ENCODE results near the gene TACC3. TPM values are rescaled to one million over a fixed set of nuclear protein-coding genes. Genes with fewer than 3 reads are reported as not detected.

Gene TACC3
- total RNA-seq, 1 experiment from 2014 or later: 156 TPM

DNA sequence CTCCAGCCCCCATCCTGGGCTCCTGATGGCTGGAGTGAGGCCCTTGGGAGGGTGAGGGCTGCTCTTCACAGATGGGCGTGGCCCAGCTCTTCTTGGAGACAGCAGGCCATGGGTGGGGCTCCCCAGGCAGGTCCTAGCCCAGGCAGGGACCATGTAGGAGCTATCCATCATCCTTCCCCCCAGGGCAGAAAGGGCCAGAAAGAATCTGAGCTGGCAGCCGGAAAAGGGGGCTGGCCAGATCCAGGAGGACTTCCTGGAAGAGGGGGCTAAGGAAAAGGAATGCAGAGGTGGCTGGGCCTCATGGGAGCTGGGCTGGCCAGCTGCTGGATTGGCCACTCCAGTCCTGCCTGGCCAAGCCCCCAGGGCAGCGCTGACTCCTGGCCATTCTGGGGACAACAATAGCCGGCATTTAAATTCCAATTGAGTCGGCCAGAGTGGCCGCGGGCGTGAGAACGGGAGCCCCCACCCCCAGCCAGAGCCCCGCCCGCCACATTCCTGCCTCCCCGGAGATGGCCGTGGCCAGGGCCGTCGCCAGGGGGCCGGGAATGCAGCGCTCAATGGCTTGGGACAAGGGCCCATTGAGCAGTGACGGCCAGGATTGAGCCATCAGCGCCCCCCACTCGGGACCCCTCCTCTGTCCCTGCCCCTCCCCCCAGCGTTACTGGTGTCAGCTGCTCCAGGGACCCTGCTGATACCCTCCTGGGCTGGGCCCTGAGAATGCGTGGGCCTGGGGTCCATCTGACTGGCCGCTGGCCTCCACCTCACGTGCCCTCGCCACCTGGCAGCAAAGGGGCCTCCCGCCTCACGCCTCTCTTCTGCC lies 56.7 kb downstream of the TACC3 start:
- WGBS (ENCODE audit: extremely low coverage, insufficient read length, low lambda C conversion rate): no CpG with 5 or more reads among the region's 27 CpGs
- H2BK12ac ChIP-seq (ENCODE audit: insufficient read length, low read depth, low read length): no peak overlapping the region
- H4K20me1 ChIP-seq (ENCODE audit: control insufficient read depth, insufficient read depth, insufficient read length): no peaks in the 10 kb centered on the region
- no peak overlapping the region for H4K8ac ChIP-seq (replicated peaks; ENCODE audit: insufficient read length, low read depth, low read length)
- no peak overlapping the region for H2AK5ac ChIP-seq (ENCODE audit: insufficient read length, low read length)
- no peak overlapping the region for H3K4me2 ChIP-seq (ENCODE audit: insufficient read depth, insufficient read length, low read length)
- no peak overlapping the region for H3K27ac ChIP-seq (ENCODE audit: insufficient read length, low read depth, low read length)
- H3K4ac ChIP-seq (ENCODE audit: low read depth, low read length): no peak overlapping the region; the same call in 1 of the 2 replicates
- H2BK5ac ChIP-seq (ENCODE audit: insufficient read length, low read length): no peak overlapping the region
- no peaks in the 10 kb centered on the region for H3K23me2 ChIP-seq (ENCODE audit: insufficient read length, low read depth, low read length, poor library complexity, severe bottlenecking)
- no peak overlapping the region for H2AFZ ChIP-seq (ENCODE audit: low read length)
- H3K56ac ChIP-seq (ENCODE audit: insufficient read length, low read depth, low read length): no peak overlapping the region
- H3K4me3 Mint-ChIP-seq: no peak overlapping the region
- no peak overlapping the region for H4K91ac ChIP-seq (ENCODE audit: insufficient read length, low read depth, low read length)
- H3K9me3 Mint-ChIP-seq: no peaks in the 10 kb centered on the region
- peak; percentile 97 for DNase-seq
- peak overlapping the region; percentile 14; the same call in 1 of the 2 replicates for H3K14ac ChIP-seq (ENCODE audit: insufficient read depth, low read length)
- no peak overlapping the region for H2BK20ac ChIP-seq (ENCODE audit: low read depth, low read length, poor library complexity, severe bottlenecking)
- no peaks in the 10 kb centered on the region for H3K79me2 ChIP-seq (ENCODE audit: insufficient read depth, low read length)
- H3K9me3 ChIP-seq (ENCODE audit: control insufficient read depth, low read depth, low read length): no peaks in the 10 kb centered on the region
- peaks cover 26 to 38% of the 10 kb centered on the region in 2 experiments for H3K4me1 Mint-ChIP-seq
- H3K4me1 ChIP-seq (ENCODE audit: insufficient read depth, low read length): peaks cover 2% of the 10 kb centered on the region; the same call in 1 of the 2 replicates
- H3K9ac ChIP-seq (ENCODE audit: extremely low read depth, insufficient read length, low read length): no peak overlapping the region
- H3K27me3 Mint-ChIP-seq (ENCODE audit: low read depth): peaks cover 2% of the 10 kb centered on the region
- H3K27ac Mint-ChIP-seq: peak overlapping the region in 1 of 3 experiments; percentile 87; a peak in 4 of 7 replicates
- H3K36me3 Mint-ChIP-seq (ENCODE audit: insufficient read depth in 1 of 3, low read depth in 3 of 3): no peaks in the 10 kb centered on the region
- TF ChIP-seq, protein P1, sequence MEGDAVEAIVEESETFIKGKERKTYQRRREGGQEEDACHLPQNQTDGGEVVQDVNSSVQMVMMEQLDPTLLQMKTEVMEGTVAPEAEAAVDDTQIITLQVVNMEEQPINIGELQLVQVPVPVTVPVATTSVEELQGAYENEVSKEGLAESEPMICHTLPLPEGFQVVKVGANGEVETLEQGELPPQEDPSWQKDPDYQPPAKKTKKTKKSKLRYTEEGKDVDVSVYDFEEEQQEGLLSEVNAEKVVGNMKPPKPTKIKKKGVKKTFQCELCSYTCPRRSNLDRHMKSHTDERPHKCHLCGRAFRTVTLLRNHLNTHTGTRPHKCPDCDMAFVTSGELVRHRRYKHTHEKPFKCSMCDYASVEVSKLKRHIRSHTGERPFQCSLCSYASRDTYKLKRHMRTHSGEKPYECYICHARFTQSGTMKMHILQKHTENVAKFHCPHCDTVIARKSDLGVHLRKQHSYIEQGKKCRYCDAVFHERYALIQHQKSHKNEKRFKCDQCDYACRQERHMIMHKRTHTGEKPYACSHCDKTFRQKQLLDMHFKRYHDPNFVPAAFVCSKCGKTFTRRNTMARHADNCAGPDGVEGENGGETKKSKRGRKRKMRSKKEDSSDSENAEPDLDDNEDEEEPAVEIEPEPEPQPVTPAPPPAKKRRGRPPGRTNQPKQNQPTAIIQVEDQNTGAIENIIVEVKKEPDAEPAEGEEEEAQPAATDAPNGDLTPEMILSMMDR (conservative IDR thresholded peaks at IDR 0.05): peak; percentile 55; the same call in 2 of the 3 replicates
- no peak overlapping the region for H3T11ph ChIP-seq (ENCODE audit: low read length)
- no peak overlapping the region for H2BK15ac ChIP-seq (ENCODE audit: low read depth, low read length)
- no peak overlapping the region for H4K5ac ChIP-seq (ENCODE audit: insufficient read length, low read depth, low read length)
- H3K18ac ChIP-seq (ENCODE audit: insufficient read length, low read depth, low read length): peak overlapping the region; percentile 38
- H3K23ac ChIP-seq (ENCODE audit: insufficient read length, low read depth, low read length): no peak overlapping the region
- no peaks in the 10 kb centered on the region for H3K79me1 ChIP-seq (ENCODE audit: insufficient read depth, low read depth, low read length, poor library complexity, severe bottlenecking)
- no peaks in the 10 kb centered on the region for H3K27me3 ChIP-seq (ENCODE audit: insufficient read depth, low read length)
- no peak overlapping the region for H2BK120ac ChIP-seq (ENCODE audit: low read depth, low read length, poor library complexity, severe bottlenecking)
